Testis (tissue), 3 donors: ENCODE results near the gene FAR1. TPM values are rescaled to one million over a fixed set of nuclear protein-coding genes. Genes with fewer than 3 reads are reported as not detected.

Experiments
- DNase-seq: peaks from one replicate; pipeline ENCODE4 v3.0.0-alpha.2; 2019
- H3K27ac ChIP-seq, 2 donors: fragments of 200-600 bp; sonication (generic); one replicate each; pipeline ENCODE4 v1.5.1; 2019
- H3K27me3 ChIP-seq: fragments of 200-600 bp; sonication (generic); one replicate; pipeline ENCODE4 v1.5.1; 2019
- H3K36me3 ChIP-seq: fragments of 200-600 bp; sonication (generic); one replicate; pipeline ENCODE4 v1.5.1; 2017; ENCODE audit warnings: low read depth; ENCODE audit errors: missing control alignments
- H3K4me1 ChIP-seq: fragments of 200-600 bp; sonication (generic); one replicate; pipeline ENCODE4 v1.5.1; 2019
- H3K4me3 ChIP-seq, 2 donors: fragments of 200-600 bp; sonication (generic); one replicate each; pipeline ENCODE4 v1.5.1; 2017 to 2019
- H3K9me3 ChIP-seq: fragments of 200-600 bp; sonication (generic); one replicate; pipeline ENCODE4 v1.5.1; 2017
- POLR2A ChIP-seq: fragments of 450-650 bp; IDR thresholded peaks from one replicate; pipeline ENCODE4 v1.6.1; 2017; ENCODE audit warnings: antibody characterized with exemption, mild to moderate bottlenecking, moderate library complexity
- WGBS, 2 donors: methylation state at CpG; one replicate each; pipeline ENCODE4 v1.1.5; 2018; 5-methylcytosine and 5-hydroxymethylcytosine counted together
- intact Hi-C: fragments of 100-400 bp; cut with DNase I; formaldehyde crosslinking; loops from one replicate; pipeline ENCODE4 v1.15.1; 2023; ENCODE audit warnings: low total_unique reads
- polyA plus RNA-seq: library from polyadenylated mRNA; stranded (reverse); fragments of 350-450 nt; fragmentation: Illumina TruSeq; extraction: RNeasy Lipid Tissue Mini Kit (QIAGEN cat#74804); gene quantifications from one replicate; pipeline ENCODE4 v1.2.3, GENCODE V29; 2014; ENCODE audit warnings: low read depth, low replicate concordance; ENCODE audit not compliant: insufficient read depth
- total RNA-seq, 2 donors: library from RNA; depleted of rRNA; stranded (reverse); fragments of >200 nt; gene quantifications; one replicate each; pipeline ENCODE4 v1.2.3, GENCODE V29; 2016
- TF ChIP-seq, protein P1 (sequence below), 3 experiments: fragments of 450-650 bp in 2 of 3; fragments of 200-600 bp in 1 of 3; sonication (generic) in 1 of 3; IDR thresholded peaks; one replicate each; pipeline ENCODE4 v1.5.1; 2016 to 2019; ENCODE audit warnings: antibody characterized with exemption in 3 of 3, mild to moderate bottlenecking in 2 of 3, moderate library complexity in 1 of 3

The FAR1 gene
- total and polyA plus RNA-seq, 3 donors from 2014 or later = 33.8 to 65.6 (median 52.9) TPM

DNA sequence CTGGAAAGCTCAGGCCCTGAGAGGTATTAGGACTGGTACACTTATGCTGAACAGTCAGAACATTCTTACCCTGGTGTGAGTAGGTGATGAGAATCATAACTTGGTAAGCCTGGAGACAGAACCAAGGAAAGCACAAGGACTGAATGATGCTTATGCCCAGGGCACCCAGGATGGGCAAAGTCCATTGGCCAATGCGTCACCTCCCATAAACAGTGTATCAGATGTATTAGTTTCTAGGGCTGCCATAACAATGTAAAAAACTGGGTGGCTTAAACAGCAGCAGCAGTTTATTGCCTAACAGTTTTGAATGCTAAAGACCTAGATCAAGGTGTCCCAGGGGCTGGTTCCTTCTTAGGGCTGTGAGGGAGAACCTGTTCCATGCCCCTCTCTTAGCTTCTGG, 107.0 kb downstream of the FAR1 start:
- no peaks in the 10 kb centered on the region for H3K36me3 ChIP-seq
- WGBS, 2 donors = 89 to 100% methylated on average over 1 of the region's 1 CpG
- no peak overlapping the region for H3K27ac ChIP-seq
- TF ChIP-seq, protein P1, sequence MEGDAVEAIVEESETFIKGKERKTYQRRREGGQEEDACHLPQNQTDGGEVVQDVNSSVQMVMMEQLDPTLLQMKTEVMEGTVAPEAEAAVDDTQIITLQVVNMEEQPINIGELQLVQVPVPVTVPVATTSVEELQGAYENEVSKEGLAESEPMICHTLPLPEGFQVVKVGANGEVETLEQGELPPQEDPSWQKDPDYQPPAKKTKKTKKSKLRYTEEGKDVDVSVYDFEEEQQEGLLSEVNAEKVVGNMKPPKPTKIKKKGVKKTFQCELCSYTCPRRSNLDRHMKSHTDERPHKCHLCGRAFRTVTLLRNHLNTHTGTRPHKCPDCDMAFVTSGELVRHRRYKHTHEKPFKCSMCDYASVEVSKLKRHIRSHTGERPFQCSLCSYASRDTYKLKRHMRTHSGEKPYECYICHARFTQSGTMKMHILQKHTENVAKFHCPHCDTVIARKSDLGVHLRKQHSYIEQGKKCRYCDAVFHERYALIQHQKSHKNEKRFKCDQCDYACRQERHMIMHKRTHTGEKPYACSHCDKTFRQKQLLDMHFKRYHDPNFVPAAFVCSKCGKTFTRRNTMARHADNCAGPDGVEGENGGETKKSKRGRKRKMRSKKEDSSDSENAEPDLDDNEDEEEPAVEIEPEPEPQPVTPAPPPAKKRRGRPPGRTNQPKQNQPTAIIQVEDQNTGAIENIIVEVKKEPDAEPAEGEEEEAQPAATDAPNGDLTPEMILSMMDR (IDR thresholded peaks at IDR 0.05) = no peak
- no peak for TF ChIP-seq POLR2A
- H3K9me3 ChIP-seq = no peaks in the 10 kb centered on the region
- no peak for DNase-seq
- intact Hi-C loops = no loop called here
- H3K4me1 ChIP-seq = no peaks in the 10 kb centered on the region
- H3K27me3 ChIP-seq = no peaks in the 10 kb centered on the region
- H3K4me3 ChIP-seq = no peak overlapping the region

DNA sequence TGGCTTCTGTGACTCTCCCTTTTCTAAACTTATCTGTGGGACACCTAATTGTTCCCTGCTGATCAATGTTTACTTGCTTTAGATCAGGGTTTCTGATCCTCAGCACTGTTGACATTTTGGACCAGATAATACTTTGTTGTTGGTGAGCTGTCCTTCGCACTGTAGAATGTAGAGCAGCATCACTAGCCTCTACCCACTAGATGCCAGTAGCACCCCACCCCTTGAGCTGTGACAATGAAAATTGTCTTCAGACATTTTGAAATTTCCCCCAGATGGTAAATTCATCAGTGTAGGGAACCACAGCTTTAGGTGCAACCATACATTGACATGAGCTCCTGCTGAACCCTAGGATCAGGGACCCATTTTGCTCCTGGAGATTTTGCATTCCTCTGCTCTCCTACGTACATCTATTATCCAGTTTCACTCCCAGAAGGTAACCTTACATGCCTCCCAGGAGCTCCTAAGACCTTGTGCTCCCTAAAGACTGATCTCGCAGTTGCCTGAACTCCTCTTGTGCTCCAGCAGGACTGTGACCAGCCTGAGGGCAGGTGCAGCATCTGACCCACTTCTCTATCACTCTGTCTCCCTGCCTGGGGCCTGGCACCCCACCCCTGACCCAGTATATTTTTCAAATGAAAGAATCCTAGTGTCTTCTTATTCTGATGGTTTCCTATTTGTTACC, 107.8 kb downstream of the FAR1 start:
- intact Hi-C loops = no loop called here
- no peak for TF ChIP-seq POLR2A
- TF ChIP-seq, protein P1 (IDR thresholded peaks at IDR 0.05) = no peak
- H3K27ac ChIP-seq = no peak overlapping the region
- H3K27me3 ChIP-seq = no peaks in the 10 kb centered on the region
- H3K36me3 ChIP-seq = no peaks in the 10 kb centered on the region
- no peaks in the 10 kb centered on the region for H3K4me1 ChIP-seq
- H3K9me3 ChIP-seq = no peaks in the 10 kb centered on the region
- WGBS, 2 donors = 78 to 86% methylated on average over 3 of the region's 3 CpGs
- no peak for DNase-seq
- H3K4me3 ChIP-seq = no peak overlapping the region

DNA sequence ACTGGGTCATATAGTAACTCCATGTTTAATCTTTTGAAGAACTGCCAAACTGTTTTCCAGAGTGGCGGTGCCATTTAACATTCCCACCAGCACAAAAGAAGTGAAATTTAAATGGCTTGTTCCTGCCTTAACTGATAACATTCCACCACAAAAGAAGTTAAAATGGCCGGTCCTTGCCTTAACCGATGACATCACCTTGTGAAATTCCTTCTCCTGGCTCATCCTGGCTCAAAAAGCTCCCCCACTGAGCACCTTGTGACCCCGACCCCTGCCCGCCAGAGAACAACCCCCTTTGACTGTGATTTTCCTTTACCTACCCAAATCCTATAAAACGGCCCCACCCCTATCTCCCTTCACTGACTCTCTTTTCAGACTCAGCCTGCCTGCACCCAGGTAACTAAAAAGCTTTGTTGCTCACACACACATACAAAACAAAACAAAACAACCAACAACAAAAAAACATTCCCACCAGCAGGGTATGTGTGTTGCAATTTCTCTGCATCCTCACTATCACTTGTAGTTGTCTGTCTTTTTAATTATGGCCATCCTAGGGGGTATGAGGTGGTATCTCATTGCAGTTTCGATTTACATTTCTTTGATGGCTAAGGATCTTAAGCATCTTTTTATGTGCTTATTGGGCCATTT, 109.0 kb downstream of the FAR1 start:
- Histone ChIP-seq H3K27me3 (no peaks in the 10 kb centered on the region), H3K36me3 (no peaks in the 10 kb centered on the region), H3K9me3 (no peaks in the 10 kb centered on the region), H3K4me1 (no peaks in the 10 kb centered on the region), H3K27ac (no peak overlapping the region), H3K4me3 (no peak overlapping the region)
- DNase-seq = no peak
- intact Hi-C loops = no loop called here
- TF ChIP-seq, protein P1 (IDR thresholded peaks at IDR 0.05) = no peak
- no peak for TF ChIP-seq POLR2A
- WGBS, 2 donors = 45 to 51% methylated on average over 7 of the region's 7 CpGs

DNA sequence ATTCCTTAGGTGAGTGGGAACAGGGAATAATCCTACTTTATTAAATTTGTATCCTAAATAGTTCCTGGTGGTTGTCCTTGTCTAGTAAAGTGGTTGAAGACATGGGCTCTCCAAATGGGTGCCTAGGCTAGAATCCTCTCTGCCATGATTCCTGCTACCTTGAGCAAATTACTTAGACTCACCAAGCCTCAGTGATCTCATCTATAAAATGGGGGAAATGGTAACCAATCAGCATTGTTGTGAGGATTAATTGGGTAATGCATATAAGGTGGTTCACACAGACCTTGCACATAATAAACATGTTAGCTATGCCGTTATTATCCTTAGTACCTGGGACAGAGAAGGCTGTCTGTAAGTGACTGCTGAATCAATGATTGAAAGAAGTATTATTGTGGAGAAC, 109.9 kb downstream of the FAR1 start:
- Histone ChIP-seq H3K4me3 (no peak overlapping the region), H3K36me3 (no peaks in the 10 kb centered on the region), H3K4me1 (no peaks in the 10 kb centered on the region), H3K27me3 (no peaks in the 10 kb centered on the region), H3K27ac (no peak overlapping the region), H3K9me3 (no peaks in the 10 kb centered on the region)
- TF ChIP-seq, protein P1 (IDR thresholded peaks at IDR 0.05) = no peak
- TF ChIP-seq POLR2A = no peak
- DNase-seq = no peak
- WGBS, 2 donors = 67 to 72% methylated on average over 1 of the region's 1 CpG
- intact Hi-C loops = no loop called here

DNA sequence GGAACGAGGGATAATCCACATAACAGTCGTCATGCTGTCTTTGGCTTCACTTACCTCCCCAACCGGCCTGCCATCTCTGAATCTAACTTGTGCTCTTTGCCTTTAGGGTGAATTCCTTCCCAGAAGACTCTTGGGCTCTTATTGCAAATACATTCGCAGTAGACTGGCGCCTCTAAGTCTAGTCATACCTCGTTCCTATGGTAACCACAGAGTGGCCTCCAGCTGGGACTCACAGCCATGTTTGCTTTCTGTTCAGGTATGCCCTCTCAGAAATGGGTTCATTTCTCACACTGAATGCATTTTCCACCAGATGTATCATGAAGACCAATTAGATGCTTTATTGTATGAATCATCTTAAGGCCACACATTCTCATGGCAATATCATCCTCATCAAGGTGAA, 112.7 kb downstream of the FAR1 start:
- no peaks in the 10 kb centered on the region for H3K36me3 ChIP-seq
- H3K4me1 ChIP-seq = no peaks in the 10 kb centered on the region
- 72 to 76% methylated on average over 6 of the region's 6 CpGs for WGBS, 2 donors
- H3K27me3 ChIP-seq = no peaks in the 10 kb centered on the region
- intact Hi-C loops = no loop called here
- TF ChIP-seq POLR2A = no peak
- TF ChIP-seq, protein P1 (IDR thresholded peaks at IDR 0.05) = no peak
- DNase-seq = no peak
- no peaks in the 10 kb centered on the region for H3K9me3 ChIP-seq
- H3K4me3 ChIP-seq = no peak overlapping the region
- H3K27ac ChIP-seq = no peak overlapping the region
